NK-92 (cell line): Measurements from ENCODE around the gene CELF2.

Experiments
- DNase-seq: peaks from one replicate; lab custom pipeline; 2025; ENCODE audit not compliant: unreplicated experiment; lab: John Stamatoyannopoulos, UW

CELF2 gene

GRCh38 chr10:11290156-11290890 is 272.7 kb downstream of the CELF2 start:
- no peak for DNase-seq

GRCh38 chr10:11292576-11293302 is 275.1 kb downstream of the CELF2 start:
- DNase-seq: no peak

- no peak for DNase-seq
Observed at GRCh38 chr10:11293332-11293731, 275.7 kb downstream of the CELF2 start.

- DNase-seq: no peak
Observed at GRCh38 chr10:11294831-11295450, 277.3 kb downstream of the CELF2 start.

- no peak for DNase-seq
Observed at GRCh38 chr10:11295492-11295891, 277.8 kb downstream of the CELF2 start.

GRCh38 chr10:11297136-11297535 is 279.5 kb downstream of the CELF2 start:
- no peak for DNase-seq

GRCh38 chr10:11298116-11298515 is 280.4 kb downstream of the CELF2 start:
- DNase-seq: no peak

GRCh38 chr10:11299125-11299524 is 281.5 kb downstream of the CELF2 start:
- no peak for DNase-seq

GRCh38 chr10:11300026-11300425 is 282.4 kb downstream of the CELF2 start:
- DNase-seq: no peak

- DNase-seq: no peak
Observed at GRCh38 chr10:11300563-11300962, 282.9 kb downstream of the CELF2 start.

GRCh38 chr10:11301571-11302111 is 284.0 kb downstream of the CELF2 start:
- DNase-seq: no peak

GRCh38 chr10:11302181-11302580 is 284.5 kb downstream of the CELF2 start:
- no peak for DNase-seq

GRCh38 chr10:11303361-11304170 is 285.9 kb downstream of the CELF2 start:
- no peak for DNase-seq

GRCh38 chr10:11304906-11305585 is 287.4 kb downstream of the CELF2 start:
- no peak for DNase-seq

GRCh38 chr10:11305825-11306593 is 288.3 kb downstream of the CELF2 start:
- no peak for DNase-seq

- DNase-seq: no peak
Observed at GRCh38 chr10:11307004-11307403, 289.3 kb downstream of the CELF2 start.

- DNase-seq: no peak
Observed at GRCh38 chr10:11307937-11308336, 290.3 kb downstream of the CELF2 start.

GRCh38 chr10:11311027-11311426 is 293.4 kb downstream of the CELF2 start:
- no peak for DNase-seq

GRCh38 chr10:11313463-11313862 is 295.8 kb downstream of the CELF2 start:
- no peak for DNase-seq
